Kidney glomerular epithelial cell (primary cell): Measurements from ENCODE around the gene CCL11.

Source experiments
- DNase-seq: peaks from one replicate; lab custom pipeline; 2025; lab: John Stamatoyannopoulos, UW

CCL11 gene

DNA sequence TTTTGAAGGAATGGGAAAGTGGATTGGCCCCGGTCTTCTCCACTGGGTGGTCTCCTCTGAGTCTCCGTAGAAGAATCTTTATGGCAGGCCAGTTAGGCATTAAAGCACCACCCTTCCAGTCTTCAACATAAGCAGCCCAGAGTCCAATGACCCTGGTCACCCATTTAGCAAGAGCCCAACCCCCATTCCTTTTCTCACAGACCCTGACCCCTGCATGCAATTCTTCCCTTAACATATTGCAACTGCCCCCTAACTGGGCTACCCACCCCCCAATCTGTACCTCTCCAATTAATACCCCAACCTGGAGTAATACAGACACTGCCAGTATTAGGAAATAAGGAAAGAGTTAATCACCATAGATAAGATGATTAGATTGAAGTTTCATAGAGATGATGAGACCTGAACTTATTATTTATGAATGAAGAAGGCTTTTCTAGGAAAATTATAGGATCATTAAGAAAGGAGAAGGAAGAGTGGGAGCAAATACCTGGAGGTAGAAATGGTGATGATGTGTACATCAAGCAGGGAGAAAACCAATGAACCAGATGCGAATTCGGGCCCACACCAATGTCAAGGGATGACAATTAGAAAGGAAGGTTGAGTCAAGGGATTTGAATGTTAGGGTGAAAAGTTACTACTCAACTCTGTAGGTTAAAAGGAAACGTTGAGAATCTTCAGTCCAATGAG is 28.1 kb upstream of the CCL11 start:
- DNase-seq = peak; percentile 12

DNA sequence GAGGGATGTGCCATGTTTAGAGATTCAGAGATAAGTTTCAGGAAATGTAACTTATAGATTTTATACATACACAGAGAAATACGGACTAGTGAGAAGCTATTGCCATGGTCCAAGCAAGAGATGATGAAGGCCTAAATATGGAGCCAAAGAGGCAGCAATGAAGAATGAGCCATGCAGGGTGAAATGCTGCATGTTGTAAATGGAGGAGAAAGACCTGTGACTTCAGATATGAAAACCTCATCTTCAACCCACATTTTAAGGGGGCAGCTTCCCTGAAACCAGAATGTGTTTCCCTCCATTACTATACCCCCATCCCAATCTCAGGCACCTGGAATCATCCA is 27.6 kb upstream of the CCL11 start:
- no peak for DNase-seq

DNA sequence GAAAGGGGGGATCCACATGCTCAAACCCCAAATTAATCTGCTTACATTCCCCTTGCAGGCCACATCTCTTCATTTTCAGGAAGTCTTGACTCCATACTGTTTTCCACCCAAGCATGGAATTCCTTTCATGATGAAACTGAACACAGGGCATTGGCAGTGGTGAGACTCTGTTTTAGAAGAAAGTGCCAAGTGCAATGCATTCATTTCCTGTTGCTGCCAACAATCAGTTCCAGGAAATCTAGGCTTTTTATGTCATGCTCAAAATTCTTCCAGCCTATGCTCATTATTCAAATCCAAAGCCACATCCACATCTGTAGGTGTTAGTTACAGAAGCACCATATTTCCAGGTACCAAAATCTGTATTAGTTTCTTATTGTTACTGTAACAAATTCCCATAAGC is 26.4 kb upstream of the CCL11 start:
- DNase-seq = peak; percentile 54

DNA sequence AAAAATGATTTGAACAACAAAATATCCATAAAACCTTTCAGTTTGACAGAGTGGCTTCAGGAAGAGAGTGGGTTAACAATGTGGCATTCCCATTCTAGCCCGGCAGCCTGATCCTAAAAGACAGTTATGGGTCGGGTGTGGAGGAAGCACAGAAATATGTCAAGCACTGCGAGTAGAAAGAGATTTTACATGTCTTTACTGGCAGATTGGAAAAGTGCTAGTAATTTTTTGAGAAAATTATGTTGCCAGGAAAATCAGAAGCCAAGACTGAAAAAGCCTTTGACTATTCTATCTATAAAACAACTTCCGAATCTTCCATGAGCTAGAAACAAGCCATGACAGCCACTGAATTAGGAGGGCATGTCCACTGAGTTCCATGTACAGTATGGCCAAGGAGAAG is 24.7 kb upstream of the CCL11 start:
- no peak for DNase-seq

DNA sequence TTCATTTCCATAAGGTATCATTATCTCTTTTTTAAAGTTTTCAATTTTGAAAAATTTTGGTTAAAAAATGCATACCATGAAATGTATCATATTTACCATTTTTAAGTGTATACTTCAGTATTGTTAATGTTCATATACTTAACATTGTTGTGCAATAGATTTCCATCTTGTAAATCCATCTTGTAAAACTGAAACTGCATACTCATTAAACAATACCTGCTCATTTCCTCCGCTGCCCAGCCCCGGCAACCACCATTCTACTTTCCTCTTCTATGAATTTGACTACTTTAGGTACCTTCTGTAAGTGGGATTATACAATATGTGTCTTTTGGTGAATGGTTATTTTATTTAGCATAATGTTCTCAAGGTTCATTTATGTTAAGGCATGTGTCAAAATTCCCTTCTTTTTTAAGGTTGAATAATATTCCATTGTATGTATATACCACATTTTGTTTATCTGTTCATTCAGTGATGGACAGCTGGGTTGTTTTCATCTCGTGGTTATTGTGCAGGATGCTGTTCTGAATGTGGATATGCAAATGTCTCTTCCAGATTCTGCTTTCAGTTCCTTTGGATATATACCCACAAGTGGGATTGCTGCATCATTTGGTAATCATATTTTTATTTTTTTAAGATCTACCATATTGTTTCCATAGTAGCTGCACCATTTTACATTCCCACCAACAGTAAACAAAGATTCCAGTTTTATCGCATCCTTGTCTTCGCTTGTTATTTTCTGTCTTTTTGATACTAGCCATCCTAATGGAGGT is 23.8 kb upstream of the CCL11 start:
- no peak for DNase-seq

DNA sequence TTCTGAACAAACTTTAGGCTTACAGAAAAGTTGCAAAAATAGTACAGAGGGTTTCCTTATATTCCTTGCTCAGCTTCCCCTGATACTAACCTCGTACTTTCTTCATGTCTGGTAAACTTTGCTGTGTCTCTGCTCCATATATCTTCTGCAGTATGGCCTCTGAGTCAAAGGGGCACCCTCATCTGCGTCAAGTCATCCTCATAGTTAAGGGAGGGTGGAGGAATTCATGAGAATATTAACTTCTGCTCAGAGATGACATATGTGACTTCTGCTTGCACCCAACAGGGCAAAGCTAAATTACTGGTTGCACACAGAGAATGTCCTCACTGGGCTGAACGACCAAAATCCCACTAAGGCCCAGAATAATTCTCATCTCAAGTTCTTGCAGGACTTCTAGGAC is 19.8 kb upstream of the CCL11 start:
- no peak for DNase-seq

DNA sequence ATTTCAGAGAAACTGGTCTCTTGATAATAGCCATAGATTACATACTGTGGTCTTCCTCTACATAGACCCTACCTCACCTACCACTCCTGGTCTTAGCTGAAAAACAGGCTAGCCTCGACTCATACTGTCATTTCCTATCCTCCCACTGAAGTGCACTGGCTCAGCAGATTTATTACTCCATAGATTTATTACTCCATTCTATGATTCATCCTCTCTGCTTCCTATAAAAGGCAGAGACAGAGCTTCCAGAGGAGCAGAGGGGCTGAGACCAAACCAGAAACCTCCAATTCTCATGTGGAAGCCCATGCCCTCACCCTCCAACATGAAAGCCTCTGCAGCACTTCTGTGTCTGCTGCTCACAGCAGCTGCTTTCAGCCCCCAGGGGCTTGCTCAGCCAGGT is 15.6 kb upstream of the CCL11 start, which contains the start of gene CCL7:
Gene CCL7 (plus strand): TSS at position 253 of the 400 bp plus-strand sequence. CDS start 70 bp downstream, at position 323.
- DNase-seq = peak; percentile 66

DNA sequence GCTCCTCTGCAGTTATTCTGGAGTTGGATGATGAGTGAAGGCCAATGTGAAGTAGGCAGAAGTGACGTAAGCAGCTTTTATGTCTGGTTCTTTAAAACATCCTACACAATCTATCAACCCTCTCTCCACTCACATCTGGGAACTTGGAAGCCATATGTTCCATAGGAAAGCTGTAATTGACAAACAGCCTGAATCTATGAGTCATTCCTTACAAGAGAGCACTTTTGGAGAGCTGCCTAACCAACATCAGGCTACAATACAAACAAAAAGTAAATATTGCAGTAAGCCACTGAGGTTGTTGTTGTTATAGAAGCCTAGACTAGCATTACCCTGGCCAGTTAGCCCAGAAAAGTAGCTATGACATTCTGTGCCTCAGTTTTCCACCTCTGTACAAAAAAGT is 9.7 kb upstream of the CCL11 start:
- DNase-seq = peak; percentile 14

DNA sequence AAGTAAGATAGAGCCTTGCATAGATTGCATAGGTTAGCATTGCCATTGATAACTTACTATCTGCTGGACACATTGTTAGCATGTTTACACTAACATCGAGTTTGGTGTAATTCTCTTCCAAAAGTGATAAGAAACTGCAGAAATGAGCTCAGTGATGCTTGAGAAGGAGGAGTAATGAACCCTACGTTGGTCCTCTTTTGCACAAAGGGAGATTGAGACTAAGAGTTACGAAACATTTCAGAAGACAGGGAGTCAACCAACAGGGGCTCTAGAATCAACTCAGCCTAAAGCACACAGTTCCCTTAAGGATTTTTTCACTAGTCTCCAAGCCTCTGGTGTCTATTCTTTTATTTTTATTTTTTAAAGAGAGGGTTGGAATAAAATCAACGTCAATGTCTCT is 8.7 kb upstream of the CCL11 start:
- DNase-seq = no peak

DNA sequence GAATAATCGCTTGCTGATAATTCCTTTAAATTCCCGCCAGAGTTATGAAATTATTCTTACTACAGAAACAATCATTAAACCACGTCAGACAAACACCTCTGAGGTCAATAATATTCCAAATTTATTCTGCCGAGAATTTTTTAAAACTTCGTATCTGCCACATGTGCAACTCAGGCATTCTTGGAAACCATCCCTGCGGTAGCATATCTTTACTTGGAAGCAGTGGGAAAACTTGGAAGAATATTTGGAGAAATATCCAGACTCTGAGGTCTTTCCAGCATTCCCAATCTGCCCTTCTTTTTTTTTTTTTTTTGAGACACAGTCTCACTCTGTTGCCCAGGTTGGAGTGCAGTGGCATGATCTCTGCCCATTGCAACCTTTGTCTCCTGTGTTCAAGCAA is 2.0 kb upstream of the CCL11 start:
- DNase-seq = no peak

DNA sequence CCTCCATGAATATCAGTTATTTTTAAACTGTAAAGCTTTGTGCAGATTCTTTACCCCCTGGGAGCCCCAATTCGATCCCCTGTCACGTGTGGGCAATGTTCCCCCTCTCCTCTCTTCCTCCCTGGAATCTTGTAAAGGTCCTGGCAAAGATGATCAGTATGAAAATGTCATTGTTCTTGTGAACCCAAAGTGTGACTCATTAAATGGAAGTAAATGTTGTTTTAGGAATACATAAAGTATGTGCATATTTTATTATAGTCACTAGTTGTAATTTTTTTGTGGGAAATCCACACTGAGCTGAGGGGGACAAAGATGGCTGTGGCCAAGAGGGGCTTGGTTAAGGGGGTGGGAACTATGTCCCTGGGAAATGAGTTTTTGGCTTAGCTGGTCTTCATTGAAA is 2.3 kb downstream of the CCL11 start:
- DNase-seq = no peak

DNA sequence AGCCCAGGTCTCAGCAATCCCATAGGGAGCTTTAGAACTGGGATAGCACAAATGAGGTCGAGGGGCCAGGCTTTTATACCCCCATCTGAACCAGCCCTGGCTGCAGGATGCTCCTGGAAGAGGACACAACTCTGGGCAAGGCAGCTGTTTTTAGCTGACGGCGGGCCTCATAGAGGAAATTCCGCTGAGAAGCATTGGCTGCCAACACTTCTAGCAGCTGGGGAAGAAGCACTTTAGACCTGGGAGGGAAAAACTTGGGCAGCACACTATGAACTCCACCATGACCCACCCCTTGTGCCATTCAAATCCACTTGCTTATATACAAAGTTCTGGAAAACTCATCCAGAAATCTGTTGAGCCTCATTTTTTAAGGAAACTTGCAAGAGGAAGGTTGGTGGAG is 5.0 kb downstream of the CCL11 start:
- DNase-seq = no peak

DNA sequence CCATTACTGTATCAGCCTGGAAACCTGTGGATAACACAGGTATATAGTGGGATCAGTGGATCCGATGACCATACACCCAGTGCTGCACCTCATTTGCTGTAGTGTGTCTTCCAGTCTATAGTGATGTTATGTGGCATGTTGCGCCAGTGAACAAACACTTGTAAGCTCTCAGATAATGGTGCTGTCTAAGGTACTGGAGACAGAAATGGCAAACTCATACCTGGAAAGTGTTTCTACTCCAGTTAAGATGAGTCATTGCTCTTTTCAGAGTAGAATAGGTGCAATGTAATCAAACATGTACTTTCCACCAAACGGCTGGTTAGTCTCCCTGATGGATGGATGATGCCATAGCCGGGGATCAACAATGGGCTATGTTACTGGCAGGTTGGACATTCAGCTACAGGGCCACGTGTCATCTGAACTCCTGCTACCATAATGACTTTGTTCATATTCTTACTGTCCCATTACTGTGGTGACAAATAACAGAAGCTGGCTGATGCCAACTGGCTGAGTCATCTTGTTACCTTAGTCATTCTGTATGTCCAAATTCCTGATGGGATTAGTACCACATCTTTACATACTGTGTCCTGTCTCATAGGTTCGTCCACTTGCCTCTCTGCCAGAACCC is 6.3 kb downstream of the CCL11 start:
- DNase-seq = no peak

DNA sequence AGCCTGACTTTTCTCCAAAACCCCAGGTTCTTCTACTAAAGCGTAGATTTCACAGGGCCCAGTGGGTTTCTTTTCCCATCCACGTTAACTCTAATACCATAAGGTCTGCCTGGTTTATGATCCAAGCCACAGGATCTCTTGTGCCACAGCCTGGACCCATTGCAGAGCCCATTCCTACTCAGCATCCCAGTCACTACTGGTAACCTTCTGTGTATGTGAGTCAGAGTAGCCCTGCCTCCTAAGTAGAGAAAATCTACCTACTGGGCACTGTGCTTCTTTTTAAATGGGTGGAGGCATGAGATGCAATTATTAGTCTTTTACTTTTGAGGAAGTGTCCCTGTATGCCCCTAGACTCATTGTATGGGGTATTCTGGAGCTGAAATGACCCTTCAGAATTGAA is 13.5 kb downstream of the CCL11 start:
- no peak for DNase-seq

DNA sequence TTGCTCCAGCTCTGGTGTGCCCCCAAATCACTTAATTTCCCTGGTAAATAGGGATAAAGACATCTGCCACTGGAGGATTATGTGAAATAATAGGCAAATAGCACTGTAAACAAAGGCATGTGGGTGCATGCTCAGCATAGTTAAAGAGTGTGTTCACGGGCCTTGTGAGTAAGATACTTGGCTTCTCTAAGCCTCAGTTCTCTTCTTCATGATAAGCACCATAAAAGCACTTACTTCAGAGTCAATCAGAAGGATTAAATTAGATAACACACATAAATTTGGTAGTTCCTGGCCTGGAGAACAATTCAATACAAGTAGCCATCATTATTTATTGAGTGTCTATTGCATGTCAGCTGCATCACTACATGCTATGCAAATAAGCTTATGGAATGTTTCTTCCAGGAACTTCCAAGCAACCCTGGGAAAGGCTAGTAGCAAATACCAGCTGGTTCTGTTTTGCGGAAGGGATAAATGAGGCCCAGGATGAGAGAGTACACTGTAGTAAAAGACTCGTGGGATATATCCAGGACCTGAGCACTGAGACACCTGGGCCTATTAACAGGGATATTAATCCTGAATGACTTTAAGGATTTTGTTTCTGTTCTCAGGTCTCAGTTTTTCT is 14.5 kb downstream of the CCL11 start:
- peak; percentile 36 for DNase-seq

DNA sequence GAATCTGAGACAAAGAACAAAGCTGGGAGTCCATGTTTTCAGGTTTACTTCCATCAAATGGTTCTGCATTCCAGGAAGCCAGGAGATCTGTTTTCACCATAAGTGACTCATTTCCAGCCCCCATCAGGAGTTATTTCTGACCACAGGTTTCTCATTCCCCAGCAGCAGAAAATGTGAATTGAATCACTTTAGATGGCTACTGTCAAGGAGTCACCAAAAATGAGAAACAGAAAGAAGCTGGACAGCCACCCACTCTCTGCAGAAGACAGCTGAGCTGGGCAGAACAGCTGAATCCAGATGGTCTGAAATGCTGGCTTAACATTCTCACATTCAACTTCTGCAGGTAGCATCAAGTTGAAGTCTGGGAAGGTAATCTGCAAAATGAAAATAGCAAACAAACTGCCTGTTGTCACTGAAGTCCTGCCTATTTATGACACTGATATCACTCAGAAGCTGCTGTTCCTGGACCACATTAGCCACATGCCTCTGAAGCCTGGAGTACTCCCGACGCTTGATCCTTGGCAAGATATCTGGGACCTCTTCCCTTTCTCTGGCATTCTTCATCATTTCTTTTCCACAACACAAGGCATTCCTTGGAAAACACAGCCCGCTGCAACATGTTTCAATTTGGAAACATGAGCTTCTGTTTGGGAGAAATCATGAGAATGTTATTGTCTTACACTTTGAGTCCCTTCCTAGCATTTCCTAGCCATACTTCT is 15.3 kb downstream of the CCL11 start:
- DNase-seq = peak; percentile 60

DNA sequence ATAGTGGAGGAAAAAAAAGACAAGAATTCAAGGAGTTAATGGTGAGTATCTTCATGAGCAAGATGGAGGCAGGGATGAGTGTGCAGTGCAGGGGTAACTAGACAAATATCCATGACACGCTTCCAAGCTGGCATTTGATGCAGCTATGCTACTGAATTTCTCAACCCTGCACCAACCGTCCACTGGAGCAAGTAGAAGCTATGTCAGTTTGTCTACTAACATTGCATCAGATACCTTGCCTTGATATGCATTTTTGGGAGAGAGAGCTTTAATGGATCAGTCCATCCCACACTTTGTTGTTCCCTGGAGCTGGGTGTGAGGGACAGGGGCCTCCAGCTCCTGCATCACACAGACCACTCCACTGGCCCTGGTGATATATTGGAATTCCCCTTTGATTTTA is 16.4 kb downstream of the CCL11 start:
- DNase-seq = no peak

DNA sequence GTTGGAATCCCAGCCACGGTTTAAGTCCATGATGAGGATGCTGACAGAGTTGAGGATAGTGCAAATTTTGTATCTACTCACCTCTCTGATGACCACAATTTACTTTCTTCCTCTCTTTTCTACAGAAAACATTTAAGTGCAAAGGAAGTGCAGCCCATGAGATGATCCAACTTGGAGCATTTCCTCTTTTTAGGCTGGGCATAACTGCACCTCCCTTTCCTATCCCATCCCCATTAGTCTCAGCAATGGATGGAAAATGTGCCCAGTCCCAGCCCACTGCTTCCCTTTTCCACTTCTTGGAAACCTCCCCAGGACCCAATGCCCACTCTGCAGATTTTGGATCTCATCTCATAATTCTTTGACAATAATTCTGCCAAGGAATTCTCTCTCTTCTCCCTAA is 17.1 kb downstream of the CCL11 start:
- no peak for DNase-seq

DNA sequence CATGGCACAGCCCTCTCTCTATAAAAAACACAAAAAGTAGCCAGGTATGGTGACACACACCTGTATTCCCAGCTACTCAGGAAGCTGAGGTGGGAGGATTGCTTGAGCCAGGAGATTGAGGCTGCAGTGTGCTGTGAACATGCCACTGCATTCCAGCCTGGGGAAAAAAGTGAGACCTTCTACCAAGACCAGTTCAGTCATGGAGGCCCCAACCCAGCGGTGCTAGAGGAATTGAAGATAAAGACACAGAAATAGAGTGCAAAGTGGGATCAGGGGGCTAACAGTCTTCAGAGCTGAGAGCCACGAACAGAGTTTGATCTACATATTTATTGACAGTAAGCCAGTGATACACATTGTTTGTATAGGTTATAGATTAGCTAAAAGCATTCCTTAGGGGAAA is 18.1 kb downstream of the CCL11 start:
- DNase-seq = no peak

DNA sequence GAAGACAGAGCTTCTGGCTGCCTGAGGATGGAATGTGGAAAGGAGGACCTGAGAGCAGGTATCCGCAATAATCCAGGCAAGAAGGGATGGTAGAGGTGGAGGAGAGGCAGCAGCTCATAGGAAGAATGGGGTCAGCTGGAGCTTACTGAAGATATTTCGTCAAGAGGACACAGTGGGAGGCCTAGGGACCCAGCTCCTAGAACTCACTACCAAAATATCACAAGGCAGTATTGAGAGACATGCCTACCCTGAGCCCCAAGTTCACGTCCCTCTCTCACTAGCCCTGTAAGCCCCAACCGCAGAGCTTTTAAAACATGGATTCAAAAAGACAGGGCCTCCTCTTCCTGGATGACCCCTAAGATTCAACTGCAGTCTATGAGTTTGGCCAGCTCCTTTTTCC is 19.5 kb downstream of the CCL11 start:
- no peak for DNase-seq

DNA sequence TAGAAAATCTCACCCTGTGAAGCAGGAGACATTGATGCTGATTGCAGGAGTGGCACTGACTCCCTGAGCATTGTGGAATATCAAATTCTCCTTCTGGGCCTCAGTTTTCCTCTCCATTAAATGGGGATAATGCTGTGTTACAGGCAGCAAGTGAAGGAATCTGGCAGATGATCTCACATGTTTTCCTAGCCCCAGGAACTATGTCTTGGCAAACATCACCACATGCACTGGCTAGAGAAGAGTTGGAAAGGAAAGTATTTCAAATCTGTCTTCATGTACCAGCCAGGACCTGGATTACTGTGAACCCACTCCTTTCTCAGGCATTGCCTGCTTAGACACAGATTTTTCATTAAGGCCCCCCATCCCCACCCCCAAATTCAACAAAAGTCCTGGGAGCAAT is 20.1 kb downstream of the CCL11 start:
- DNase-seq = no peak

DNA sequence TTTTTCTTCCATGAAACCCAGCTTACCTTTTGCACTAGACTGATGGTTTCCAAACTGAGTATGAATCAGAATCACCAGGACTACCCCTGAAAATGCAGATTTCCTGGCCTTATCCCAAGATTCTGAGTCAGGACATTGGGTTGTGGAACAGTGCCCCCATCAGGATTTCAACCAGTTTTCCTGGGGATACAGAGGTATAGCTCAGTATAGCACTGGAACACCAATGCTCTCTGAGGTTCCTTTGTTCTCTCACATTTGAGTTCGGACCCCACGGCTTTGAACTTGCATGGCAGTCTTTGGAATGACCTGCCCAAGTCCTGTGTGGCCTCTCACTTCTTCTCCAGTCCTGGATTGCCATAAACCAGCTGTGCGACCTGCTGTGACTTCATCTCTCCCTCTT is 20.9 kb downstream of the CCL11 start:
- DNase-seq = peak; percentile 29
